Trophoblast cell (in vitro differentiated cells and primary cell): ENCODE data around the gene TPK1.

Experiments used
- DNase-seq, 2 donors: peaks; one replicate each; pipeline ENCODE4 v3.0.0-alpha.2; 2016
- H2AFZ ChIP-seq: 2 replicates; pipeline ENCODE4 v1.6.1; 2013; ENCODE audit warnings: low read length, moderate library complexity, mild to moderate bottlenecking; ENCODE audit not compliant: insufficient read depth, poor library complexity
- H2AK5ac ChIP-seq: 2 replicates; pipeline ENCODE4 v1.6.1; 2013; ENCODE audit warnings: mild to moderate bottlenecking, low read length
- H2BK120ac ChIP-seq: 2 replicates; pipeline ENCODE4 v1.6.1; 2013; ENCODE audit warnings: low read length, mild to moderate bottlenecking, moderate library complexity; ENCODE audit not compliant: insufficient read depth, poor library complexity
- H2BK12ac ChIP-seq: 2 replicates; pipeline ENCODE4 v1.6.1; 2013; ENCODE audit warnings: mild to moderate bottlenecking, low read length, moderate library complexity
- H2BK5ac ChIP-seq: 2 replicates; pipeline ENCODE4 v1.6.1; 2013; ENCODE audit warnings: low read length, low read depth, moderate library complexity, mild to moderate bottlenecking; ENCODE audit not compliant: poor library complexity
- H3K14ac ChIP-seq: 2 replicates; pipeline ENCODE4 v1.6.1; 2013; ENCODE audit warnings: mild to moderate bottlenecking, low read length
- H3K18ac ChIP-seq: 2 replicates; pipeline ENCODE4 v1.6.1; 2013; ENCODE audit warnings: mild to moderate bottlenecking, low read length
- H3K23ac ChIP-seq: 2 replicates; pipeline ENCODE4 v1.6.1; 2013; ENCODE audit warnings: low read length
- H3K27ac ChIP-seq: 2 replicates; pipeline ENCODE4 v1.5.1; 2013; ENCODE audit warnings: low read depth, mild to moderate bottlenecking, inconsistent platforms, low read length, moderate library complexity
- H3K27me3 ChIP-seq: 2 replicates; pipeline ENCODE4 v1.6.1; 2013; ENCODE audit warnings: inconsistent platforms, mild to moderate bottlenecking, low read length, moderate library complexity; ENCODE audit not compliant: insufficient read depth
- H3K36me3 ChIP-seq, 2 experiments: 1 replicate in 1 of 2; 2 replicates in 1 of 2; pipeline ENCODE4 v1.6.1; 2013; ENCODE audit warnings: low read length in 2 of 2, mild to moderate bottlenecking in 2 of 2, moderate library complexity in 1 of 2; ENCODE audit not compliant: insufficient read depth in 2 of 2, control insufficient read depth in 1 of 2
- H3K4ac ChIP-seq: 2 replicates; pipeline ENCODE4 v1.6.1; 2013; ENCODE audit warnings: low read depth, mild to moderate bottlenecking, low read length, moderate library complexity
- H3K4me1 ChIP-seq, 2 experiments: 1 replicate in 1 of 2; 2 replicates in 1 of 2; pipeline ENCODE4 v1.6.1; 2013; ENCODE audit warnings: low read length in 2 of 2, mild to moderate bottlenecking in 2 of 2, moderate library complexity in 1 of 2; ENCODE audit not compliant: insufficient read depth in 2 of 2, control insufficient read depth in 1 of 2
- H3K4me2 ChIP-seq: 2 replicates; pipeline ENCODE4 v1.6.1; 2013; ENCODE audit warnings: inconsistent platforms, mild to moderate bottlenecking, low read length, moderate library complexity
- H3K4me3 ChIP-seq: 2 replicates; pipeline ENCODE4 v1.5.1; 2013; ENCODE audit warnings: mild to moderate bottlenecking, low read depth, low read length, inconsistent platforms
- H3K79me1 ChIP-seq: one replicate; pipeline ENCODE4 v1.6.1; 2013; ENCODE audit warnings: low read length
- H3K79me2 ChIP-seq: 2 replicates; pipeline ENCODE4 v1.6.1; 2013; ENCODE audit warnings: low read length, mild to moderate bottlenecking; ENCODE audit not compliant: control insufficient read depth, insufficient read depth, poor library complexity
- H3K9ac ChIP-seq: 2 replicates; pipeline ENCODE4 v1.6.1; 2013; ENCODE audit warnings: mild to moderate bottlenecking, low read length
- H3K9me3 ChIP-seq: 2 replicates; pipeline ENCODE4 v1.6.1; 2013; ENCODE audit warnings: low read depth, mild to moderate bottlenecking, control low read depth, inconsistent platforms, low read length; ENCODE audit not compliant: insufficient read depth
- H4K12ac ChIP-seq: 2 replicates; pipeline ENCODE4 v1.6.1; 2013; ENCODE audit warnings: low read depth, mild to moderate bottlenecking, low read length, moderate library complexity
- H4K8ac ChIP-seq: 2 replicates; pipeline ENCODE4 v1.6.1; 2013; ENCODE audit warnings: low read depth, mild to moderate bottlenecking, low read length, moderate library complexity
- H4K91ac ChIP-seq: one replicate; pipeline ENCODE4 v1.6.1; 2013; ENCODE audit warnings: low read depth, mild to moderate bottlenecking, low read length, moderate library complexity
- WGBS: extraction: QIAGEN DNeasy Blood & Tissue Kit; methylation state at CpG from one replicate; pipeline ENCODE4 v1.1.7; 2013; ENCODE audit warnings: missing lambda C conversion rate; ENCODE audit not compliant: insufficient read length, insufficient coverage; ENCODE audit errors: extremely low coverage; 5-methylcytosine and 5-hydroxymethylcytosine counted together

TPK1 gene

DNA sequence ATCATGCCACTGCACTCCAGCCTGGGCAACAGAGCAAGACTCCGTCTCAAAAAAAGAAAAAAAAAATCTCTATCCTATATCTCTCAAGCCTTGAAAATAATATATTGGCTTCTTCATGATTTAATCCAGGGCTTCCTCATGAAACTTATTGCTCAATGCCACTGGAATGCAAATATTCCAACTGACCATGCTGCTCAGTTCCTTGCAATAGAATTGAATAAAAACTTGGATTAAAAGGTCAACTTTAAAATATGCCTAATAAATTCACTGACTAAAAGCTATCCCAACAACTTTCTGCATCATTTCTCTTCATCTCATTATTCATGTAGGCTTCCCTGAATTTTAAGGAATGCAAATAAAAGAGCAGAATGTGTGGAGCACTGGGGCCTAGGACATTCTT is 390.3 kb downstream of the TPK1 start:
- no peak overlapping the region for H2AK5ac ChIP-seq
- no peak overlapping the region for H3K4ac ChIP-seq
- H4K8ac ChIP-seq, result no peak overlapping the region
- WGBS, result no CpG with 5 or more reads among the region's 1 CpG
- H3K9me3 ChIP-seq, result no peaks in the 10 kb centered on the region
- H4K91ac ChIP-seq, result no peak overlapping the region
- no peak overlapping the region for H3K27ac ChIP-seq
- DNase-seq, result no peak
- no peak overlapping the region for H2BK12ac ChIP-seq
- no peaks in the 10 kb centered on the region for H3K4me1 ChIP-seq
- H3K4me2 ChIP-seq, result no peak overlapping the region
- no peaks in the 10 kb centered on the region for H3K36me3 ChIP-seq
- H2AFZ ChIP-seq, result no peak overlapping the region
- no peak overlapping the region for H3K18ac ChIP-seq
- no peak overlapping the region for H3K23ac ChIP-seq
- no peak overlapping the region for H4K12ac ChIP-seq
- H3K79me1 ChIP-seq, result no peaks in the 10 kb centered on the region
- H3K9ac ChIP-seq, result no peak overlapping the region
- H3K4me3 ChIP-seq, result no peak overlapping the region
- H3K14ac ChIP-seq, result no peak overlapping the region
- no peak overlapping the region for H2BK5ac ChIP-seq
- H3K79me2 ChIP-seq, result no peaks in the 10 kb centered on the region
- H2BK120ac ChIP-seq, result no peak overlapping the region
- no peaks in the 10 kb centered on the region for H3K27me3 ChIP-seq

DNA sequence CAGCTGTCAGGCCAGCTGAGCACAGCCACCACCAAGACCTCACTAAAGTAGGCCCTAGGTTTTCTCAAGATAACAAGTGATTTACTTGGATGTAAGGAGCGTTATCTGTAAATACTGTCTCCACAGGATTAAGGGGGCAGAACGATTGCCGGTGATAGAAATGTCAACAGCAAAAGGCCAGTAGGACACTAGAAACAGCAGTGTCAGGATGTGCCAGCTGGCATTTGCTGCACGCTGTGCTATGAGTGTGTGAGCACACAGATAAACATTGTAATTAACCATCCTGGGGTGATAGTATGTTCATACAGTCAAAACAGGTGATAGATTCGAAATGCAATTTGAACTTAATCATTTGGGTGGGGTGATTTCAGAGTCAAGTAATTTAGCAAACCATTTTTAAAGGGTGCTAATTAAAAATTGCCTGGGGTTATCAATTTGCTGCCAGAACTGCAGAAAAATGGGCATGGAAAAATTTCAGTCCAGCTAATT is 396.1 kb downstream of the TPK1 start:
- no peaks in the 10 kb centered on the region for H3K27me3 ChIP-seq
- no peak overlapping the region for H4K12ac ChIP-seq
- H2BK12ac ChIP-seq, result no peak overlapping the region
- no peaks in the 10 kb centered on the region for H3K79me2 ChIP-seq
- no peak overlapping the region for H4K8ac ChIP-seq
- no peaks in the 10 kb centered on the region for H3K79me1 ChIP-seq
- no peak overlapping the region for H2BK5ac ChIP-seq
- H2AK5ac ChIP-seq, result no peak overlapping the region
- H3K4me2 ChIP-seq, result no peak overlapping the region
- no peak overlapping the region for H3K18ac ChIP-seq
- H3K9me3 ChIP-seq, result no peaks in the 10 kb centered on the region
- H3K4ac ChIP-seq, result no peak overlapping the region
- H4K91ac ChIP-seq, result no peak overlapping the region
- no peak overlapping the region for H3K23ac ChIP-seq
- H3K4me3 ChIP-seq, result no peak overlapping the region
- H3K4me1 ChIP-seq, result no peaks in the 10 kb centered on the region
- WGBS, result no CpG with 5 or more reads among the region's 5 CpGs
- no peak overlapping the region for H3K27ac ChIP-seq
- H3K9ac ChIP-seq, result no peak overlapping the region
- no peak overlapping the region for H3K14ac ChIP-seq
- no peak overlapping the region for H2BK120ac ChIP-seq
- no peak for DNase-seq
- no peaks in the 10 kb centered on the region for H3K36me3 ChIP-seq
- no peak overlapping the region for H2AFZ ChIP-seq

DNA sequence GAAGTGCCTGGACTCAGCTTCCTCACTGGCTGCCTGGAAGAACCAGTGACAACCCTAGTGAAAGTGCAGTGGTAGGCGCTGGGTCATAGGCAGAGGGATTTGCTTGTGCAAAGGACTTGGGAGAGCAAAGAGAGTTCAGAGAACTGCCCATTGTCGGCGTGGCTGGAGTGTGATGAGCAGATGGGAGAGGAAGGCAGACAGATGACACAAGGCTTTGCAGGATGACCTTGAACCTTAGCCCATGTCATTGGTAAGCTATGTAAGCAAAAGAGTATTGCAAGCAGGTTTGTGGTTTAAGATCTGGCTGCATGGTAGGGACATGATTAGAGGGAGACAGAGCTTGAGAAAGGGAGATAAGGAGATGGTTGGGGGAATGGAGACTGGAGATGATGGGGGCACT is 397.1 kb downstream of the TPK1 start:
- Histone ChIP-seq H4K8ac (no peak overlapping the region), H2AFZ (no peak overlapping the region), H3K27me3 (no peaks in the 10 kb centered on the region), H3K36me3 (no peaks in the 10 kb centered on the region), H4K12ac (no peak overlapping the region), H3K9me3 (no peaks in the 10 kb centered on the region), H3K79me2 (no peaks in the 10 kb centered on the region), H3K4me2 (no peak overlapping the region), H4K91ac (no peak overlapping the region), H2BK12ac (no peak overlapping the region), H2BK5ac (no peak overlapping the region), H3K23ac (no peak overlapping the region), H3K4me3 (no peak overlapping the region), H3K4me1 (no peaks in the 10 kb centered on the region), H2AK5ac (no peak overlapping the region), H2BK120ac (no peak overlapping the region), H3K79me1 (no peaks in the 10 kb centered on the region), H3K9ac (no peak overlapping the region), H3K27ac (no peak overlapping the region), H3K4ac (no peak overlapping the region), H3K14ac (no peak overlapping the region), H3K18ac (no peak overlapping the region)
- WGBS, result no CpG with 5 or more reads among the region's 3 CpGs
- DNase-seq, result no peak

DNA sequence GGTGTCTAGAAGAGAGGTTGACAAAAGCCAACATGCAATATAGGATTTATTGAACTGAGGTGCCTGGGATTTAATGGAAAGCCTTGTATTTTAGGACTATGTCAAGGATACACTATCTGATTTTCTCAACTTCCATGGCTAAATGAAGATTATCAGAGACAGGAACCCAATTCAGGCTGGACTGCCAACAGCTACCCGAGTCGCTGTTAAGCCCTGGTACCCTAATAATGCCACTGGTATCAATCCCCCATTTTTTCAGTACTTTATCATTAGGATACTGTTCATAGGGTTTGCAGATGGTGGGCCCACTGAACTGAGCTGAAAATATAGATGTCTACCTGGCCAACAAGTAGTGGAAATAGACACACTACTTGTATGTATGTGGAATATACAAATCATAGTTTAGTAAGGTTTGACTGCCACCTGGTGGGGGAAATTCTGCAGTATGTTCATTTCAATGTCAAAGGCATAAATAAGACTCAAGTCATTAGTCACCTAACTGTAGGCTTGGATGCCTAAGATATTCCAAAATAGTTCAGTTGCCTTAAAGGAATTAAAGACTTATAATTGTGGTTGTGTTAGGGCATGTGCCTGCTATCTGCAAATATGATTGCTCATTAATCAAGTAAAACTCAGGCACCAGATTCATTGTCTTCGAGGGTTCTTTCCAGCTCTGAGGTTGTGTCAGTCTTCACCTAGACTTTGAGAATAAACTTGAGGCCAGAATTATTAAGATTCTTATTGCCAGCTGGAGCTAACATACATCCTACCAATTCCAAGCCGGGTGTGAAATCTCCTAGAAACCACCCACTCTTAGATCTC is 398.3 kb downstream of the TPK1 start:
- no peak overlapping the region for H3K18ac ChIP-seq
- H3K9ac ChIP-seq, result no peak overlapping the region
- H3K14ac ChIP-seq, result no peak overlapping the region
- no peak overlapping the region for H3K4me3 ChIP-seq
- no peaks in the 10 kb centered on the region for H3K36me3 ChIP-seq
- H3K79me1 ChIP-seq, result no peaks in the 10 kb centered on the region
- no peak overlapping the region for H2BK12ac ChIP-seq
- H3K4ac ChIP-seq, result no peak overlapping the region
- H2BK120ac ChIP-seq, result no peak overlapping the region
- DNase-seq, result peak; percentile 83 to 92
- no peaks in the 10 kb centered on the region for H3K27me3 ChIP-seq
- no peaks in the 10 kb centered on the region for H3K4me1 ChIP-seq
- no peaks in the 10 kb centered on the region for H3K9me3 ChIP-seq
- H3K23ac ChIP-seq, result no peak overlapping the region
- WGBS, result no CpG with 5 or more reads among the region's 4 CpGs
- no peak overlapping the region for H2AFZ ChIP-seq
- no peak overlapping the region for H3K4me2 ChIP-seq
- no peaks in the 10 kb centered on the region for H3K79me2 ChIP-seq
- no peak overlapping the region for H2AK5ac ChIP-seq
- H2BK5ac ChIP-seq, result no peak overlapping the region
- H4K8ac ChIP-seq, result no peak overlapping the region
- no peak overlapping the region for H4K91ac ChIP-seq
- H3K27ac ChIP-seq, result no peak overlapping the region
- no peak overlapping the region for H4K12ac ChIP-seq
